NB4 (cell line): ENCODE data around the gene DNMT1.

Experiments used
- DNase-seq: peaks from one replicate; pipeline ENCODE4 v3.0.0; 2010; ENCODE audit warnings: low read depth
- H3K4me3 ChIP-seq: one replicate; pipeline ENCODE4 v1.5.1; 2011; ENCODE audit warnings: mild to moderate bottlenecking, low read depth, low read length, moderate library complexity
- CTCF ChIP-seq: IDR thresholded peaks from one replicate; pipeline ENCODE4 v1.5.1; 2012; ENCODE audit warnings: low read depth, low read length
- MAX ChIP-seq: IDR thresholded peaks from 2 replicates; pipeline ENCODE4 v1.6.1; 2011; ENCODE audit warnings: low read depth, low read length
- MYC ChIP-seq: IDR thresholded peaks from 2 replicates; pipeline ENCODE4 v1.6.1; 2011; ENCODE audit warnings: low read depth, low read length
- POLR2A ChIP-seq: IDR thresholded peaks from 2 replicates; pipeline ENCODE4 v1.6.1; 2011; ENCODE audit warnings: mild to moderate bottlenecking; ENCODE audit not compliant: insufficient read length; ENCODE audit errors: extremely low read depth

DNMT1 gene

GRCh38 chr19:10107254-10107653, 87.5 kb downstream of the DNMT1 start:
- TF ChIP-seq MYC, result no peak
- no peak for TF ChIP-seq POLR2A
- no peak for TF ChIP-seq CTCF
- no peak for TF ChIP-seq MAX
- peak; percentile 47 for DNase-seq

DNA sequence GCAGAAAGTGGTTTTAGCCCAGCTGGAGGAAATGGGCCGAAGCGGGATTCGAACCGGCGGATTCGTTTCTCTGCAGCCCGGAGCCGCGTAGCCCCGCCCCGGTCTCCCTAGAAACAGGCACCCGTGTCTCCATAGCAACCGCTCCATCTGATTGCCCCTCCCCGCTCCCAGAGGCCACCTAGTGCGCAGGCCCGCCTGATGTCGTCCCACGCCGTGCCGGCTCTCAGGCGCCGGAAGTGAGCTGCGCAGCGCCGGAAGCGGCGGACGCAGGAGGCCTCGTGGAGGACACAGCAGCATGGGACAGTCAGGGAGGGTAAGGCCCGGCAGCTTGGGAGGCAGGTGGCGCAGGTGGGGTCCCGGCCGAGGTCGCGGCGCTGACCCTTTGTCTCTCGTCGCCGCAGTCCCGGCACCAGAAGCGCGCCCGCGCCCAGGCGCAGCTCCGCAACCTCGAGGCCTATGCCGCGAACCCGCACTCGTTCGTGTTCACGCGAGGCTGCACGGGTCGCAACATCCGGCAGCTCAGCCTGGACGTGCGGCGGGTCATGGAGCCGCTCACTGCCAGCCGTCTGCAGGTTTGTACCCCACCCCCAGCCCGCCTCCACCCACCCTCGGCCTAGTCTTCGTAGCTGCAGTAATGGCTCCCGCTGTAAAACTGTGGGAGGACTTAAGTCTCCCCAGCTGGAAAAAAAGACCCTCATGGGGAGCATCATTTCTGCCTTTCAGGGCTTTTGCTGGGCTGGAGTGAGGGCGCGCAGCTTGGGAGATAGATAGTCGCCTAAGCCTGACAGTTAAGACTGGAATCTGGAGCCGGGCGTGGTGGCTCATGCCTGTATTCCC, 88.4 kb downstream of the DNMT1 start, which contains the start of gene PPAN:
Gene PPAN, plus strand, starts transcription at position 263 of the 837 bp plus-strand sequence. Its CDS starts 33 bp downstream, at position 296.
- TF ChIP-seq POLR2A (peak; percentile 98), CTCF (no peak), MYC (peak; percentile 100), MAX (peak; percentile 99)
- DNase-seq, result peak; percentile 100
- peak within 1 kb of the TSS; percentile 71 for H3K4me3 ChIP-seq

More at GRCh38 chr19:10107254-10107653, 87.5 kb downstream of the DNMT1 start:
- H3K4me3 ChIP-seq, result peak overlapping the region; percentile 71

GRCh38 chr19:10105509-10106099, 89.1 kb downstream of the DNMT1 start:
- no peak for DNase-seq
- TF ChIP-seq POLR2A (no peak), MAX (no peak), MYC (no peak), CTCF (no peak)
- peak overlapping the region; percentile 71 for H3K4me3 ChIP-seq

DNA sequence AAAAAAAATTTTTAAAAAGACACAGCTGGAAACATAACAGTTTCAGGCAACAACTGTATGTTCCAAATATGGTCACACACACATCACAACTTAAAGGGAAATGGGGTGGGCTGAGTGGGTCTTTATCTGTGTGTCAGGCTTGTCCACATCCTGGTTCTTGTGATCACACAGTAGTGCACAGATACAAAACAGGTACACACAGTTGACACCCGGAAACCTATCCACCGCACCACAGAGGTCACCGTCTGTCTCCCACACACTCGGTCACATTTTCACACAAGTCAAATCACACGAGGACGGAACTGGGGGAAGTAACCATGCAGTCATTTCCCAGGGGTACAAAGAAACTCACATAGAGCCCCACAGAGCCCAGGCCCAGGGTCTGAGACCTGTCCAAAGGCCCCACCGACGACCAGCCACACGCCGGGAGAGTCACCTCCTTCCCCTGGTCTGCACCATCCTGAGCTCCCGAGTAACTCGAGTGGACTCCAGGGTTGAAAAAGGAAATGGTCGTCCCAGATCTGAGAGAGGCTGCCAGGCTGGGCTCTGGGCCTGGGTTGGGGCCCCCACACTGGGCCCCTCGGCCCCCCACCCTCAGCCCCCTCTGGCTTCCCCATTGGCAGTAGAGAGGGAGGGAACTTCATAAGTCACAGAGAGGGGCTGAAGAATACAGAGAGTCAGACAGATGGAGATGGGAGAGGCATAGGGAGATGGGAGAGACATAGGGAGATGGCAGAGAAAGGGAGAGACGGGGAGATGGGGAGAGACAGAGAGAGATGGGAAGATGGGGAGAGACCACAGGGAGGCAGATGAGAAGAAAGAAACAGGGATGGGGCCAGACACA, 89.9 kb downstream of the DNMT1 start:
- DNase-seq, result peak; percentile 66
- TF ChIP-seq MYC, result no peak; the same call in 1 of the 2 replicates
- peak; percentile 15 for TF ChIP-seq POLR2A
- no peak for TF ChIP-seq CTCF
- TF ChIP-seq MAX, result peak; percentile 66; the same call in 1 of the 2 replicates
- no peak overlapping the region for H3K4me3 ChIP-seq

GRCh38 chr19:10104130-10104513, 90.6 kb downstream of the DNMT1 start:
- no peak for DNase-seq
- no peak overlapping the region for H3K4me3 ChIP-seq
- no peak for TF ChIP-seq MYC
- TF ChIP-seq MAX, result no peak
- no peak for TF ChIP-seq CTCF
- no peak for TF ChIP-seq POLR2A
